ELF-1 (cell line): ENCODE data around the gene GHRL.

Source experiments
- DNase-seq: peaks from one replicate; pipeline ENCODE4 v3.0.0-alpha.2; 2016; ENCODE audit warnings: low read depth, low spot score

The GHRL gene

GRCh38 chr3:10292505-10293419, at the start of gene GHRL:
Gene GHRL (minus strand): TSS chr3:10292947. CDS start chr3:10290180, 2,767 bp downstream.
- no peak for DNase-seq

GRCh38 chr3:10341901-10342398, 49.2 kb upstream of the GHRL start:
- no peak for DNase-seq

- no peak for DNase-seq
These were observed 47.7 kb upstream of the GHRL start for GRCh38 chr3:10340476-10340875.

GRCh38 chr3:10340046-10340445, 47.3 kb upstream of the GHRL start:
- no peak for DNase-seq

- DNase-seq = no peak
These were observed 46.7 kb upstream of the GHRL start for GRCh38 chr3:10339376-10339955.

- DNase-seq = no peak
These were observed 46.0 kb upstream of the GHRL start for GRCh38 chr3:10338591-10339353.

GRCh38 chr3:10338164-10338470, 45.4 kb upstream of the GHRL start:
- no peak for DNase-seq

- DNase-seq = no peak
These were observed 44.8 kb upstream of the GHRL start for GRCh38 chr3:10337323-10338163.

- DNase-seq = no peak
These were observed 44.0 kb upstream of the GHRL start for GRCh38 chr3:10336761-10337160.

- no peak for DNase-seq
These were observed 43.3 kb upstream of the GHRL start for GRCh38 chr3:10335871-10336622.

- DNase-seq = no peak
These were observed 42.5 kb upstream of the GHRL start for GRCh38 chr3:10335190-10335738.

GRCh38 chr3:10334459-10334858, 41.7 kb upstream of the GHRL start:
- peak; percentile 56 for DNase-seq

GRCh38 chr3:10334042-10334441, 41.3 kb upstream of the GHRL start:
- DNase-seq = no peak

- DNase-seq = no peak
These were observed 40.6 kb upstream of the GHRL start for GRCh38 chr3:10333349-10333650.

GRCh38 chr3:10332481-10333348, 40.0 kb upstream of the GHRL start:
- no peak for DNase-seq

GRCh38 chr3:10331320-10331719, 38.6 kb upstream of the GHRL start:
- DNase-seq = no peak

GRCh38 chr3:10330319-10330718, 37.6 kb upstream of the GHRL start:
- no peak for DNase-seq

- no peak for DNase-seq
These were observed 36.8 kb upstream of the GHRL start for GRCh38 chr3:10329495-10330015.

- DNase-seq = no peak
These were observed 35.8 kb upstream of the GHRL start for GRCh38 chr3:10328460-10329071.
